ENCODE data around the gene SFRP2.

GRCh38 chr4:153780876-153781275 is 8.0 kb downstream of the SFRP2 start:
- TF ChIP-seq GATA3 (IDR thresholded peaks at IDR 0.05; ENCODE audit: low read depth, low read length), result no peak
- TF ChIP-seq GATA2 (IDR thresholded peaks at IDR 0.05; ENCODE audit: low read depth, low read length), result no peak

All from SH-SY5Y (cell line).